ENCODE measurements around the gene ITGB1.
"Not testable (repeated sequence)": the region's sequence is repeated elsewhere in the genome, so short reads cannot be mapped to it uniquely, and the experiment has no call there.

Gene ITGB1

GRCh38 chr10:32937911-32938424 lies 20.1 kb downstream of the ITGB1 start:
- no peak for DNase-seq (ENCODE audit: low spot score)

GRCh38 chr10:32932225-32932729 lies 25.8 kb downstream of the ITGB1 start:
- DNase-seq (ENCODE audit: low spot score): no peak

GRCh38 chr10:32931593-32931992 lies 26.4 kb downstream of the ITGB1 start:
- no peak for DNase-seq (ENCODE audit: low spot score)

GRCh38 chr10:32930036-32930435 lies 28.0 kb downstream of the ITGB1 start:
- peak; percentile 20 for DNase-seq (ENCODE audit: low spot score)

- DNase-seq (ENCODE audit: low spot score): peak; percentile 41
These were observed 28.4 kb downstream of the ITGB1 start for GRCh38 chr10:32929634-32930033.

GRCh38 chr10:32927750-32928149 lies 30.3 kb downstream of the ITGB1 start:
- no peak for DNase-seq (ENCODE audit: low spot score)

GRCh38 chr10:32923849-32924248 lies 34.2 kb downstream of the ITGB1 start:
- no peak for DNase-seq (ENCODE audit: low spot score)

- no peak for DNase-seq (ENCODE audit: low spot score)
These were observed 34.9 kb downstream of the ITGB1 start for GRCh38 chr10:32923134-32923533.

GRCh38 chr10:32922170-32922569 lies 35.9 kb downstream of the ITGB1 start:
- DNase-seq (ENCODE audit: low spot score): no peak

GRCh38 chr10:32917817-32918216 lies 40.2 kb downstream of the ITGB1 start:
- not testable (repeated sequence) for DNase-seq (ENCODE audit: low spot score)

- DNase-seq (ENCODE audit: low spot score): no peak
These were observed 46.6 kb downstream of the ITGB1 start for GRCh38 chr10:32911285-32912016.

GRCh38 chr10:32909970-32910369 lies 48.1 kb downstream of the ITGB1 start:
- not testable (repeated sequence) for DNase-seq (ENCODE audit: low spot score)

GRCh38 chr10:32909456-32909855 lies 48.6 kb downstream of the ITGB1 start:
- no peak for DNase-seq (ENCODE audit: low spot score)

GRCh38 chr10:32906595-32906994 lies 51.4 kb downstream of the ITGB1 start:
- DNase-seq (ENCODE audit: low spot score): no peak

- DNase-seq (ENCODE audit: low spot score): no peak
These were observed 52.6 kb downstream of the ITGB1 start for GRCh38 chr10:32905466-32905865.

GRCh38 chr10:32901815-32902214 lies 56.2 kb downstream of the ITGB1 start:
- DNase-seq (ENCODE audit: low spot score): no peak

- DNase-seq (ENCODE audit: low spot score): not testable (repeated sequence)
These were observed 62.6 kb downstream of the ITGB1 start for GRCh38 chr10:32895200-32895968.

GRCh38 chr10:32893916-32894664 lies 63.9 kb downstream of the ITGB1 start:
- DNase-seq (ENCODE audit: low spot score): no peak

GRCh38 chr10:32893434-32893833 lies 64.6 kb downstream of the ITGB1 start:
- no peak for DNase-seq (ENCODE audit: low spot score)

- DNase-seq (ENCODE audit: low spot score): no peak
These were observed 66.8 kb downstream of the ITGB1 start for GRCh38 chr10:32891261-32891660.

GRCh38 chr10:32890444-32890843 lies 67.6 kb downstream of the ITGB1 start:
- no peak for DNase-seq (ENCODE audit: low spot score)

GRCh38 chr10:32889631-32890212 lies 68.3 kb downstream of the ITGB1 start:
- no peak for DNase-seq (ENCODE audit: low spot score)
